K562 (cell line): ENCODE results near the gene NSF. TPM values are rescaled to one million over a fixed set of nuclear protein-coding genes. Genes with fewer than 3 reads are reported as not detected.

Source experiments
- ATAC-seq: fragments of 200-7000 bp; cut with Tn5 transposase; 3 replicates; pipeline ENCODE4 v1.9.1; 2020; ENCODE audit warnings: moderate library complexity
- BruUV-seq: library from RNA; stranded (reverse); fragments of 400-500 nt; replicated peaks from 2 replicates; lab custom pipeline; 2021; lab: Mats Ljungman, UMichigan
- CTCF ChIA-PET: fragments of 300-600 bp; formaldehyde crosslinking; extraction: SDS; loops from one replicate; lab custom pipeline; 2021; ENCODE audit warnings: low intra/inter-chr PET ratio; lab: Yijun Ruan, JAX
- POLR2A ChIA-PET: fragments of 300-600, 350-650 bp; sonication (Branson Sonifier 250); formaldehyde crosslinking; extraction: SDS; loops from one replicate; lab custom pipeline; 2021; ENCODE audit warnings: antibody characterized with exemption, inconsistent platforms; lab: Yijun Ruan, JAX
- DNase-seq, 4 experiments: peaks; one replicate each; pipeline versions ENCODE4 v3.0.0 to v3.0.0-alpha.2; 2011 to 2018; ENCODE audit warnings: low spot score in 3 of 4, mixed read lengths in 3 of 4; ENCODE audit errors: extremely low read depth in 1 of 4
- FAIRE-seq: peaks from 2 replicates; lab custom pipeline; 2011; peaks lifted over from hg19 to GRCh38; lab: Jason Lieb, UNC
- H2AFZ ChIP-seq: 2 replicates; pipeline ENCODE4 v1.6.0; 2011; ENCODE audit warnings: low read depth, low read length, control low read depth, inconsistent platforms
- H3K27ac ChIP-seq: fragments of 200-600 bp; 3 replicates; pipeline ENCODE4 v1.8.0; 2011; ENCODE audit warnings: low read depth, mild to moderate bottlenecking, control low read depth, inconsistent platforms, low read length, moderate library complexity, mixed read lengths; ENCODE audit errors: extremely low read depth
- H3K27me3 ChIP-seq, 2 experiments: fragments of 300-600 bp in 1 of 2; 2 replicates in 1 of 2; 3 replicates in 1 of 2; pipeline versions ENCODE4 v1.6.0 to v1.8.0; 2011; ENCODE audit warnings: inconsistent platforms in 2 of 2, low read length in 2 of 2, mild to moderate bottlenecking in 1 of 2, mixed read lengths in 1 of 2, moderate library complexity in 1 of 2; ENCODE audit not compliant: control insufficient read depth in 2 of 2, insufficient read depth in 2 of 2
- H3K36me3 ChIP-seq: fragments of 300-600 bp; 3 replicates; pipeline ENCODE4 v1.8.0; 2011; ENCODE audit warnings: mild to moderate bottlenecking, low read length, inconsistent platforms; ENCODE audit not compliant: control insufficient read depth, insufficient read depth
- H3K4me1 ChIP-seq, 2 experiments: fragments of 200-600 bp in 1 of 2; replicated peaks in 1 of 2; 2 replicates in 1 of 2; 3 replicates in 1 of 2; pipeline versions ENCODE4 v1.5.1 to v1.8.0; 2011; ENCODE audit warnings: inconsistent platforms in 2 of 2, low read length in 2 of 2, mild to moderate bottlenecking in 1 of 2, mixed read lengths in 1 of 2, moderate library complexity in 1 of 2; ENCODE audit not compliant: control insufficient read depth in 2 of 2, insufficient read depth in 2 of 2
- H3K4me2 ChIP-seq: 2 replicates; pipeline ENCODE4 v1.6.1; 2011; ENCODE audit warnings: low read length, control low read depth, inconsistent platforms, mixed read lengths; ENCODE audit not compliant: insufficient read depth
- H3K4me3 ChIP-seq: fragments of 200-600 bp; sonication (generic), shearing (Covaris generic); 2 replicates; pipeline ENCODE4 v1.5.1; 2016; ENCODE audit warnings: control low read depth, inconsistent platforms
- H3K79me2 ChIP-seq: fragments of 200-600 bp; 3 replicates; pipeline ENCODE4 v1.8.0; 2011; ENCODE audit warnings: low read length, inconsistent platforms; ENCODE audit not compliant: control insufficient read depth, insufficient read depth
- H3K9ac ChIP-seq, 2 experiments: 2 replicates each; pipeline versions ENCODE4 v1.6.0 to v1.6.1; 2011; ENCODE audit warnings: low read depth in 2 of 2, low read length in 2 of 2, control low read depth in 1 of 2, inconsistent platforms in 1 of 2, mild to moderate bottlenecking in 1 of 2, mixed read lengths in 1 of 2; ENCODE audit not compliant: insufficient read depth in 1 of 2
- H3K9me1 ChIP-seq: one replicate; pipeline ENCODE4 v1.6.0; 2011; ENCODE audit warnings: inconsistent platforms, mild to moderate bottlenecking, low read length, moderate library complexity; ENCODE audit not compliant: control insufficient read depth, insufficient read depth
- H3K9me3 ChIP-seq: replicated peaks from 2 replicates; pipeline ENCODE4 v1.5.1; 2011; ENCODE audit warnings: low read depth, low read length, inconsistent platforms; ENCODE audit not compliant: control insufficient read depth, insufficient read depth
- H4K20me1 ChIP-seq: replicated peaks from 2 replicates; pipeline ENCODE4 v1.6.1; 2011; ENCODE audit warnings: low read length, inconsistent platforms, mixed read lengths; ENCODE audit not compliant: control insufficient read depth, insufficient read depth
- GATAD2B ChIP-seq: fragments of 450-650 bp; IDR thresholded peaks from 2 replicates; pipeline ENCODE4 v1.6.1; 2017; ENCODE audit warnings: mild to moderate bottlenecking, borderline replicate concordance
- HNRNPH1 ChIP-seq: fragments of 200-400 bp; formaldehyde crosslinking; optimal IDR thresholded peaks from 2 replicates; pipeline ENCODE3; 2017; ENCODE audit warnings: low read depth, mild to moderate bottlenecking, low read length, moderate library complexity
- HNRNPL ChIP-seq: fragments of 200-400 bp; formaldehyde crosslinking; IDR thresholded peaks from 2 replicates; pipeline ENCODE4 v1.6.1; 2017; ENCODE audit warnings: low read depth, mild to moderate bottlenecking, low read length
- MAFG ChIP-seq: fragments of 450-650 bp; conservative IDR thresholded peaks from 2 replicates; pipeline ENCODE4 v1.6.1; 2016; ENCODE audit warnings: missing genetic modification characterization, missing compliant biosample characterization
- MYC ChIP-seq, 2 experiments: fragments of 250-450 bp in 1 of 2; sonication (Bioruptor Pico) in 1 of 2; IDR thresholded peaks; 2 replicates each; pipeline versions ENCODE4 v1.5.1 to v1.6.1; 2012 to 2021; ENCODE audit warnings: low read depth in 2 of 2, borderline replicate concordance in 1 of 2, improper control_type of control experiment in 1 of 2, low read length in 1 of 2, mild to moderate bottlenecking in 1 of 2, moderate library complexity in 1 of 2
- RCOR1 ChIP-seq, 2 experiments: IDR thresholded peaks; 2 replicates each; pipeline ENCODE4 v1.6.1; 2012; ENCODE audit warnings: low read depth in 2 of 2, low read length in 2 of 2, borderline replicate concordance in 1 of 2, improper control_type of control experiment in 1 of 2
- TAF1 ChIP-seq: IDR thresholded peaks from 2 replicates; pipeline ENCODE4 v1.6.1; 2011; ENCODE audit warnings: mild to moderate bottlenecking, low read length, moderate library complexity; ENCODE audit not compliant: insufficient read depth, control insufficient read depth, severe bottlenecking; ENCODE audit errors: extremely low read depth
- ZFP1 ChIP-seq: fragments of 450-650 bp; formaldehyde crosslinking; IDR thresholded peaks from 2 replicates; pipeline ENCODE4 v1.4.0; 2020; ENCODE audit warnings: mild to moderate bottlenecking, mixed read lengths
- ZNF12 ChIP-seq: sonication (generic); formaldehyde crosslinking; IDR thresholded peaks from 2 replicates; pipeline ENCODE4 v1.4.0; 2020; ENCODE audit warnings: mild to moderate bottlenecking, missing genetic modification reagents
- WGBS: fragments of 100-300 bp; shearing (Covaris generic); methylation state at CpG from one replicate; pipeline ENCODE4 v1.1.6; 2016; ENCODE audit warnings: low coverage, mixed read lengths; ENCODE audit not compliant: insufficient coverage; ENCODE audit errors: missing lambda C conversion rate; 5-methylcytosine and 5-hydroxymethylcytosine counted together
- in situ Hi-C: fragments of 300-500 bp; cut with MboI; formaldehyde crosslinking; loops from 4 replicates; pipeline ENCODE4 v1.15.0; 2018; ENCODE audit warnings: inconsistent platforms, mixed read lengths
- intact Hi-C: fragments of 100-400 bp; cut with micrococcal nuclease; formaldehyde crosslinking; loops from 2 replicates; pipeline ENCODE4 v1.14.2; 2022
- polyA plus RNA-seq, 8 experiments: library from polyadenylated mRNA; depleted of rRNA in 4 of 8; stranded (reverse) in 5 of 8; unstranded in 3 of 8; fragments of >200 nt; fragmentation: Nextera tagmentation in 2 of 8; fragmentation: Illumina TruSeq in 1 of 8; extraction: Ambion mirVana in 2 of 8; extraction: Trizol in 1 of 8; gene quantifications; 2 replicates each; pipeline versions ENCODE4 v1.2.1 to v1.2.3, GENCODE V29; 2011 to 2014; ENCODE audit warnings: inconsistent platforms in 1 of 8, missing spikeins in 1 of 8
- total RNA-seq, 7 experiments: library from RNA; depleted of rRNA in 6 of 7; stranded (reverse); fragments of >200 nt in 6 of 7; fragmentation: Illumina TruSeq in 2 of 7; extraction: Trizol in 2 of 7; gene quantifications; 2 replicates each; pipeline versions ENCODE4 v1.2.1 to v1.2.3, GENCODE V29; 2011 to 2021; ENCODE audit warnings: low replicate concordance in 1 of 7
- TF ChIP-seq, protein P1 (sequence below), 2 experiments: IDR thresholded peaks in 1 of 2; conservative IDR thresholded peaks in 1 of 2; 2 replicates each; pipeline ENCODE4 v1.6.1; 2016; ENCODE audit warnings: low read depth in 2 of 2, mild to moderate bottlenecking in 1 of 2, missing compliant biosample characterization in 1 of 2, missing genetic modification characterization in 1 of 2, moderate library complexity in 1 of 2

The NSF gene
- total and polyA plus RNA-seq, 9 of the 15 experiments (the other 6 are each of a cell fraction or from before 2014, with no cell fraction given) = 16.7 to 39.8 (median 36.7) TPM

DNA sequence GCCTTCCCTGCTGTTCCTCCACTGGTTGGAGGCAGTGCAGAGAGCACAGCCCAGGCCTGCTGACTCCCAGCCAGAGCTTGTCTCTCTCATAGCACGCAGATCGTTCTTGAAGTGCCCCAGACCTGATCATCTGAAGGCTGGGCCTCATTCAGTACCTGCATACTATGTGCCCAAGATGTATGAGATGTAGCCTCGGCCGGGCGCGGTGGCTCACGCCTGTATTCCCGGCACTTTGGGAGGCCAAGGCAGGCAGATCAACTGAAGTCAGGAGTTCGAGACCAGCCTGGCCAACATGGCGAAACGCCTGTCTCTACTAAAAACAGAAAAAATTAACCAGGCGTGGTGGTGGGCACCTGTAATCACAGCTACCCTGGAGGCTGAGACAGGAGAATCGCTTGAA is 197.0 kb downstream of the NSF start:
- POLR2A ChIA-PET = no interaction called here
- TF ChIP-seq ZFP1 (CRISPR knock-in tag) (no peak), MAFG (tag) (no peak), HNRNPH1 (no peak), HNRNPL (no peak), GATAD2B (no peak), RCOR1 (IDR thresholded peaks at IDR 0.05; ENCODE audit: borderline replicate concordance in 1 of 2, low read depth in 2 of 2, low read length in 2 of 2) (no peak), MYC (IDR thresholded peaks at IDR 0.05; ENCODE audit: low read depth, low read length) (no peak), MYC (CRISPR knock-in tag; IDR thresholded peaks at IDR 0.05; ENCODE audit: borderline replicate concordance, low read depth) (no peak), ZNF12 (CRISPR knock-in tag) (no peak), TAF1 (no peak)
- TF ChIP-seq, protein P1, sequence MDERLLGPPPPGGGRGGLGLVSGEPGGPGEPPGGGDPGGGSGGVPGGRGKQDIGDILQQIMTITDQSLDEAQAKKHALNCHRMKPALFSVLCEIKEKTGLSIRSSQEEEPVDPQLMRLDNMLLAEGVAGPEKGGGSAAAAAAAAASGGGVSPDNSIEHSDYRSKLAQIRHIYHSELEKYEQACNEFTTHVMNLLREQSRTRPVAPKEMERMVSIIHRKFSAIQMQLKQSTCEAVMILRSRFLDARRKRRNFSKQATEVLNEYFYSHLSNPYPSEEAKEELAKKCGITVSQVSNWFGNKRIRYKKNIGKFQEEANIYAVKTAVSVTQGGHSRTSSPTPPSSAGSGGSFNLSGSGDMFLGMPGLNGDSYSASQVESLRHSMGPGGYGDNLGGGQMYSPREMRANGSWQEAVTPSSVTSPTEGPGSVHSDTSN (CRISPR knock-in tag; IDR thresholded peaks at IDR 0.05; ENCODE audit: low read depth) = no peak
- TF ChIP-seq, protein P1 (tag; conservative IDR thresholded peaks at IDR 0.05; ENCODE audit: low read depth) = no peak

More for the DNA sequence above, 197.0 kb downstream of the NSF start:
- Histone ChIP-seq H3K9me1 (no peaks in the 10 kb centered on the region), H3K4me1 (peaks cover 17 to 42% of the 10 kb centered on the region in 2 experiments), H3K36me3 (no peaks in the 10 kb centered on the region), H3K4me3 (no peak overlapping the region), H3K9ac (no peak overlapping the region), H4K20me1 (no peaks in the 10 kb centered on the region), H2AFZ (no peak overlapping the region), H3K27ac (no peak overlapping the region), H3K27me3 (no peaks in the 10 kb centered on the region), H3K79me2 (no peaks in the 10 kb centered on the region), H3K9me3 (no peaks in the 10 kb centered on the region), H3K4me2 (no peak overlapping the region)
- ATAC-seq (no peak), FAIRE-seq (no peak), DNase-seq (no peak)
- in situ Hi-C loops (no loop called here), intact Hi-C loops (no loop called here)
- no TSS peak for BruUV-seq
- CTCF ChIA-PET = no interaction called here
- 76% methylated on average over 9 of the region's 13 CpGs for WGBS
